PC-3 (cell line): ENCODE results near the gene HSD17B3. TPM values are rescaled to one million over a fixed set of nuclear protein-coding genes. Genes with fewer than 3 reads are reported as not detected.

Experiments
- ATAC-seq: fragments of 200-7000 bp; cut with Tn5 transposase; 2 replicates; pipeline ENCODE4 v1.9.1; 2020; ENCODE audit warnings: mild to moderate bottlenecking, moderate library complexity
- BruUV-seq: library from RNA; stranded (reverse); fragments of 400-500 nt; replicated peaks from 2 replicates; lab custom pipeline; 2021; lab: Mats Ljungman, UMichigan
- CTCF ChIA-PET: fragments of 300-600 bp; sonication (Branson Sonifier 250); formaldehyde crosslinking; loops from one replicate; lab custom pipeline; 2022; ENCODE audit warnings: antibody characterized with exemption; lab: Charles Lee
- POLR2A ChIA-PET: fragments of 300-600 bp; sonication (Branson Sonifier 250); formaldehyde crosslinking; loops from one replicate; lab custom pipeline; 2022; ENCODE audit warnings: antibody characterized with exemption; ENCODE audit not compliant: unreplicated experiment; lab: Charles Lee
- DNase-seq: peaks from one replicate; pipeline ENCODE4 v3.0.0-alpha.2; 2015
- H2AFZ ChIP-seq: fragments of 300-600 bp; sonication (generic); 2 replicates; pipeline ENCODE4 v1.6.0; 2016; ENCODE audit warnings: antibody characterized with exemption, low read length
- H3F3A ChIP-seq: fragments of 300-600 bp; sonication (generic); one replicate; pipeline ENCODE4 v1.6.0; 2017; ENCODE audit warnings: antibody characterized with exemption, low read length, control low read depth, mild to moderate bottlenecking; ENCODE audit not compliant: unreplicated experiment
- H3K27ac ChIP-seq: fragments of 300-600 bp; sonication (generic); 2 replicates; pipeline ENCODE4 v1.5.1; 2016; ENCODE audit warnings: mild to moderate bottlenecking, low read length
- H3K27me3 ChIP-seq: fragments of 300-600 bp; sonication (generic); 2 replicates; pipeline ENCODE4 v1.6.1; 2016; ENCODE audit warnings: low read length, mixed read lengths
- H3K36me3 ChIP-seq: fragments of 300-600 bp; sonication (generic); 2 replicates; pipeline ENCODE4 v1.6.1; 2016; ENCODE audit warnings: low read depth, mixed run types, low read length, mixed read lengths
- H3K4me1 ChIP-seq: fragments of 300-600 bp; sonication (generic); 2 replicates; pipeline ENCODE4 v1.5.1; 2016; ENCODE audit warnings: low read length; ENCODE audit not compliant: insufficient read depth
- H3K4me2 ChIP-seq: fragments of 300-600 bp; sonication (generic); 2 replicates; pipeline ENCODE4 v1.6.0; 2016; ENCODE audit warnings: low read length
- H3K4me3 ChIP-seq: fragments of 300-600 bp; sonication (generic); 2 replicates; pipeline ENCODE4 v1.5.1; 2016; ENCODE audit warnings: mild to moderate bottlenecking, low read length, mixed read lengths
- H3K79me2 ChIP-seq: fragments of 300-600 bp; sonication (generic); 2 replicates; pipeline ENCODE4 v1.6.1; 2017; ENCODE audit warnings: low read length, mixed read lengths
- H3K9ac ChIP-seq: fragments of 300-600 bp; sonication (generic); 2 replicates; pipeline ENCODE4 v1.6.0; 2016; ENCODE audit warnings: mild to moderate bottlenecking, low read length
- H3K9me2 ChIP-seq: fragments of 300-600 bp; sonication (generic); replicated peaks from 2 replicates; pipeline ENCODE4 v1.6.1; 2016; ENCODE audit warnings: mixed run types, low read length, mixed read lengths
- H3K9me3 ChIP-seq: fragments of 300-600 bp; sonication (generic); 2 replicates; pipeline ENCODE4 v1.6.1; 2016; ENCODE audit warnings: low read length, mixed read lengths
- H4K20me1 ChIP-seq: fragments of 300-600 bp; sonication (generic); 2 replicates; pipeline ENCODE4 v1.6.1; 2016; ENCODE audit warnings: low read length, mixed read lengths
- CTCF ChIP-seq: fragments of 300-600 bp; sonication (generic); conservative IDR thresholded peaks from 2 replicates; pipeline ENCODE4 v1.5.1; 2017; ENCODE audit warnings: antibody characterized with exemption, low read depth, mild to moderate bottlenecking, low read length
- EZH2 ChIP-seq: fragments of 300-600 bp; sonication (generic); IDR thresholded peaks from one replicate; pipeline ENCODE4 v1.6.1; 2017; ENCODE audit warnings: antibody characterized with exemption, mild to moderate bottlenecking, low read length; ENCODE audit not compliant: unreplicated experiment
- EZH2phosphoT487 ChIP-seq: fragments of 300-600 bp; sonication (generic); IDR thresholded peaks from 2 replicates; pipeline ENCODE4 v1.6.1; 2018; ENCODE audit warnings: mild to moderate bottlenecking, antibody characterized with exemption, low read length, borderline replicate concordance
- intact Hi-C: fragments of 100-400 bp; cut with micrococcal nuclease; formaldehyde crosslinking; loops from 2 replicates; pipeline ENCODE4 v1.9.0; 2023
- total RNA-seq: library from RNA; depleted of rRNA; stranded (reverse); fragments of >200 nt; gene quantifications from 2 replicates; pipeline ENCODE4 v1.2.3, GENCODE V29; 2014

The HSD17B3 gene
- total RNA-seq, 1 experiment from 2014 or later, result 0.26 TPM

DNA sequence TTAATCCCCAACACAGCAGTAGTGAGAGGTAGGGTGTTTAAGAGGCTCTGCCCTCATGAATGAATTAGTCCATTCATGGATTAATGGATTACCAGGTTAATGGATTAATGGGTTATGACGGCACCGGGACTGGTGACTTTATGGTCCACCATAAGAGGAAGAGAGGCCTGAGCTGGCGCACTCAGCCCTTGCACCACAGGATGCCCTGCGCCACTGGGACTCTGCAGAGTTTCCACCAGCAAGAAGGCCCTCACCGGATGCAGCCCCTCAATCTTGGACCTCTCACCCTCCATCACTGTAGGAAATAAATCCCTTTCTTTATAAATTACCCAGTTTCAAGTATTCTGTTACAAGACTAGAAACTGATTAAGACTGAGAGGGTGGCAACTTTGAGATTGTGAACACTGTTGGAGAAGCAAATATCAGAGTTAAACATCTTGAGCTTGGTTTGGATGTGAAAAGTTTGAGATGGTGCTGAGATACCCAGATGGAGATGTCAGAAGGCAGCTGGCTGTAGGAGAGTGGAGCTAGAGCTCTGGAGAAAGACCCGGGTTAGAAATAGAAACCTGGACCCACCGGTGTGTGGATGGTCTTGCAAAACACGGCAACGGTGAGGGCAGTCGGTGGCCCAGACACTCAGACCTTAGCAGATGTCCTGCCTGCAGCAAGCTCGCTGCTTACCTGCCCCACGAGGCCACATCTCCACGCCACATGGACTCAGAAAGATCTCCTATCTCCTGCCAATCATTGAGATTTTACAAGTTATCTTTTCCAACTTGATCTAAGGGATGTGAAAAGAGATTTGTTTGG lies 98.8 kb downstream of the HSD17B3 start:
- Histone ChIP-seq H3K4me1 (no peaks in the 10 kb centered on the region), H3K27ac (no peak overlapping the region), H3K9me2 (no peaks in the 10 kb centered on the region), H4K20me1 (no peaks in the 10 kb centered on the region), H3K9me3 (no peaks in the 10 kb centered on the region), H3K4me2 (no peak overlapping the region), H3K4me3 (no peak overlapping the region), H3F3A (no peaks in the 10 kb centered on the region), H3K27me3 (no peaks in the 10 kb centered on the region), H3K9ac (no peak overlapping the region), H3K36me3 (no peaks in the 10 kb centered on the region), H3K79me2 (no peaks in the 10 kb centered on the region), H2AFZ (no peak overlapping the region)
- ATAC-seq (no peak), DNase-seq (no peak)
- BruUV-seq, result no TSS peak
- CTCF ChIA-PET, result no interaction called here
- POLR2A ChIA-PET, result no interaction called here
- TF ChIP-seq EZH2, result no peak
- TF ChIP-seq CTCF, result no peak
- no peak for TF ChIP-seq EZH2phosphoT487
- intact Hi-C loops, result no loop called here

DNA sequence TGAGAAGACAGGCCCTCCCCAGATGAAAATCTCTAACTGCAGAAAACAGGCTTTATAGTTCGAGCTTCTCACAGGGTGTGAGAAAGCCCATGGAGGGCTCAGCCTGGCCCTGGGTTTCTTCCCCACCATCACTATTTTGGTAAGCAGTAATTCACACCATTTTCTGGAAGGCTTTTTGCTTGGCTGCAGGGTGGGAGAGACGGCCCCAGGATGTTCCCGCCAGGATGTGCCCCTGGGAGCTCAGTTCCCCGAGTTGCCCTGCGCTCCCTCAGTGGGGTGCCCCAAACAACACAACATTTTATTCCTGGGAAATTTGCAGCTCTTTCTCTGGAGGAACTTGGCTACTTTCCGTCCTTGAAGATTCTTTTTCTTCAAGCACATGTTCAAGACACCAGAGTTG lies 100.8 kb downstream of the HSD17B3 start:
- H3K27me3 ChIP-seq, result no peaks in the 10 kb centered on the region
- ChIA-PET POLR2A (no interaction called here), CTCF (no interaction called here)
- H3K36me3 ChIP-seq, result no peaks in the 10 kb centered on the region
- no peak overlapping the region for H3K4me3 ChIP-seq
- H2AFZ ChIP-seq, result no peak overlapping the region
- no peaks in the 10 kb centered on the region for H3K79me2 ChIP-seq
- no peaks in the 10 kb centered on the region for H3K9me3 ChIP-seq
- H3K4me1 ChIP-seq, result no peaks in the 10 kb centered on the region
- no peak for DNase-seq
- BruUV-seq, result no TSS peak
- no peaks in the 10 kb centered on the region for H3F3A ChIP-seq
- no peak overlapping the region for H3K9ac ChIP-seq
- H3K9me2 ChIP-seq, result no peaks in the 10 kb centered on the region
- ATAC-seq, result no peak
- no peak overlapping the region for H3K4me2 ChIP-seq
- intact Hi-C loops, result no loop called here
- no peak overlapping the region for H3K27ac ChIP-seq
- TF ChIP-seq CTCF (no peak), EZH2phosphoT487 (no peak), EZH2 (no peak)
- no peaks in the 10 kb centered on the region for H4K20me1 ChIP-seq

GRCh38 chr9:96199006-96199405 lies 103.0 kb downstream of the HSD17B3 start:
- no peaks in the 10 kb centered on the region for H3K9me2 ChIP-seq
- H4K20me1 ChIP-seq, result no peaks in the 10 kb centered on the region
- no peak overlapping the region for H2AFZ ChIP-seq
- no peak for ATAC-seq
- POLR2A ChIA-PET, result no interaction called here
- H3K36me3 ChIP-seq, result no peaks in the 10 kb centered on the region
- H3F3A ChIP-seq, result no peaks in the 10 kb centered on the region
- TF ChIP-seq CTCF, result no peak
- TF ChIP-seq EZH2phosphoT487, result no peak
- no peak for TF ChIP-seq EZH2
- no peak overlapping the region for H3K9ac ChIP-seq
- no peak overlapping the region for H3K4me3 ChIP-seq
- no peaks in the 10 kb centered on the region for H3K9me3 ChIP-seq
- DNase-seq, result no peak
- no peaks in the 10 kb centered on the region for H3K4me1 ChIP-seq
- no peaks in the 10 kb centered on the region for H3K27me3 ChIP-seq
- CTCF ChIA-PET, result no interaction called here
- H3K79me2 ChIP-seq, result no peaks in the 10 kb centered on the region
- H3K4me2 ChIP-seq, result no peak overlapping the region
- intact Hi-C loops, result no loop called here
- BruUV-seq, result no TSS peak
- no peak overlapping the region for H3K27ac ChIP-seq
